Body of pancreas (tissue), 4 donors: Measurements from ENCODE around the gene CAPN15. TPM values are rescaled to one million over a fixed set of nuclear protein-coding genes. Genes with fewer than 3 reads are reported as not detected.

Experiments
- ATAC-seq: fragments of 150-250 bp; one replicate; pipeline ENCODE4 v1.9.1; 2016
- DNase-seq, 4 donors: peaks; one replicate each; pipeline ENCODE4 v3.0.0-alpha.2; 2019
- H3K27ac ChIP-seq, 4 donors: fragments of 200-600 bp; sonication (generic); 1 replicate in 3 of 4; 2 replicates in 1 of 4; pipeline versions ENCODE4 v1.5.1 to v1.6.1; 2016 to 2019; ENCODE audit warnings: mild to moderate bottlenecking in 1 of 4, mixed read lengths in 1 of 4, moderate library complexity in 1 of 4
- H3K27me3 ChIP-seq, 2 donors: fragments of 200-600 bp; sonication (generic); one replicate each; pipeline ENCODE4 v1.6.0; 2016; ENCODE audit warnings: mild to moderate bottlenecking in 1 of 2
- H3K36me3 ChIP-seq, 2 donors: fragments of 200-600 bp; sonication (generic); replicated peaks in 1 of 2; 2 replicates each; pipeline ENCODE4 v1.5.1; 2016; ENCODE audit warnings: low read depth in 2 of 2; ENCODE audit not compliant: insufficient read depth in 1 of 2
- H3K4me1 ChIP-seq: fragments of 200-600 bp; sonication (generic); one replicate; pipeline ENCODE4 v1.6.0; 2016
- H3K4me3 ChIP-seq, 2 donors: fragments of 200-600 bp; sonication (generic); 1 replicate in 1 of 2; 2 replicates in 1 of 2; pipeline ENCODE4 v1.5.1; 2016 to 2019
- H3K9me3 ChIP-seq, 3 donors: fragments of 200-600 bp; sonication (generic); 1 replicate in 2 of 3; 2 replicates in 1 of 3; pipeline ENCODE4 v1.5.1; 2016
- CTCF ChIP-seq, 7 experiments: fragments of 450-650 bp in 4 of 7; fragments of 200-600 bp in 3 of 7; sonication (generic) in 3 of 7; IDR thresholded peaks; one replicate each; pipeline ENCODE4 v1.5.1; 2016 to 2019; ENCODE audit warnings: antibody characterized with exemption in 7 of 7
- POLR2A ChIP-seq, 3 donors: fragments of 450-650 bp; IDR thresholded peaks; one replicate each; pipeline ENCODE4 v1.6.1; 2016; ENCODE audit warnings: antibody characterized with exemption in 3 of 3, mild to moderate bottlenecking in 2 of 3
- WGBS, 2 donors: methylation state at CpG; one replicate each; pipeline ENCODE4 v1.1.5; 2017; 5-methylcytosine and 5-hydroxymethylcytosine counted together
- intact Hi-C: fragments of 100-400 bp; cut with DNase I; formaldehyde crosslinking; loops from one replicate; pipeline ENCODE4 v1.15.1; 2023
- total RNA-seq, 2 donors: library from RNA; depleted of rRNA; stranded (reverse); fragments of >200 nt; gene quantifications; one replicate each; pipeline ENCODE4 v1.1.0, GENCODE V29; 2016

The CAPN15 gene
- total RNA-seq, 2 donors from 2014 or later: 48.0 to 104 TPM

- ATAC-seq (no peak), DNase-seq (no peak)
- 81 to 88% methylated on average over 6 to 27 of the region's 30 CpGs for WGBS, 2 donors
- peaks cover 33% of the 10 kb centered on the region for H3K4me1 ChIP-seq
- no peaks in the 10 kb centered on the region for H3K27me3 ChIP-seq
- H3K27ac ChIP-seq: no peak overlapping the region
- H3K4me3 ChIP-seq: no peak overlapping the region
- intact Hi-C loops: no loop called here
- TF ChIP-seq POLR2A (IDR thresholded peaks at IDR 0.05): no peak
- TF ChIP-seq CTCF (IDR thresholded peaks at IDR 0.05): no peak
- H3K9me3 ChIP-seq: no peaks in the 10 kb centered on the region
- no peaks in the 10 kb centered on the region for H3K36me3 ChIP-seq
Measured at GRCh38 chr16:563072-563644, 35.6 kb downstream of the CAPN15 start.

- Histone ChIP-seq H3K4me1 (peaks cover 36% of the 10 kb centered on the region), H3K36me3 (no peaks in the 10 kb centered on the region), H3K4me3 (no peak overlapping the region), H3K27me3 (no peaks in the 10 kb centered on the region), H3K27ac (no peak overlapping the region), H3K9me3 (no peaks in the 10 kb centered on the region)
- ATAC-seq (no peak), DNase-seq (no peak)
- intact Hi-C loops: no loop called here
- 82 to 85% methylated on average over 11 to 36 of the region's 42 CpGs for WGBS, 2 donors
- TF ChIP-seq CTCF (IDR thresholded peaks at IDR 0.05) (no peak), POLR2A (IDR thresholded peaks at IDR 0.05) (no peak)
Measured at GRCh38 chr16:564690-565418, 37.3 kb downstream of the CAPN15 start.

GRCh38 chr16:565419-566330 lies 38.2 kb downstream of the CAPN15 start:
- H3K27ac ChIP-seq: no peak overlapping the region
- no peaks in the 10 kb centered on the region for H3K9me3 ChIP-seq
- WGBS, 2 donors: 55 to 72% methylated on average over 11 to 35 of the region's 35 CpGs
- no peaks in the 10 kb centered on the region for H3K36me3 ChIP-seq
- DNase-seq (no peak), ATAC-seq (no peak)
- H3K27me3 ChIP-seq: no peaks in the 10 kb centered on the region
- peaks cover 36% of the 10 kb centered on the region for H3K4me1 ChIP-seq
- TF ChIP-seq POLR2A (IDR thresholded peaks at IDR 0.05): no peak
- no peak for TF ChIP-seq CTCF (IDR thresholded peaks at IDR 0.05)
- intact Hi-C loops: no loop called here
- H3K4me3 ChIP-seq: no peak overlapping the region

GRCh38 chr16:566475-567372 lies 39.2 kb downstream of the CAPN15 start, which contains the start of gene NHLRC4:
Gene NHLRC4, plus strand, starts transcription at chr16:567005. Its CDS starts 1,043 bp downstream, at chr16:568048.
- intact Hi-C loops: no loop called here
- peaks cover 36% of the 10 kb centered on the region for H3K4me1 ChIP-seq
- no peak for ATAC-seq

More at GRCh38 chr16:566475-567372, 39.2 kb downstream of the CAPN15 start, which contains the start of gene NHLRC4:
- no peaks in the 10 kb centered on the region for H3K9me3 ChIP-seq
- H3K27me3 ChIP-seq: no peaks in the 10 kb centered on the region
- TF ChIP-seq CTCF (IDR thresholded peaks at IDR 0.05) (no peak), POLR2A (IDR thresholded peaks at IDR 0.05) (no peak)
- H3K36me3 ChIP-seq: no peaks in the 10 kb centered on the region
- no peak within 1 kb of the TSS for H3K27ac ChIP-seq
- peak in 3 of 4 donors; percentile 42 to 55 (median 46) for DNase-seq
- no peak within 1 kb of the TSS for H3K4me3 ChIP-seq
- 25 to 39% methylated on average over 4 to 23 of the region's 26 CpGs for WGBS, 2 donors
